ENCODE results near the gene TRIAP1.
A peak's percentile ranks its signal among the peaks of the same experiment; 100 is the strongest.

DNA sequence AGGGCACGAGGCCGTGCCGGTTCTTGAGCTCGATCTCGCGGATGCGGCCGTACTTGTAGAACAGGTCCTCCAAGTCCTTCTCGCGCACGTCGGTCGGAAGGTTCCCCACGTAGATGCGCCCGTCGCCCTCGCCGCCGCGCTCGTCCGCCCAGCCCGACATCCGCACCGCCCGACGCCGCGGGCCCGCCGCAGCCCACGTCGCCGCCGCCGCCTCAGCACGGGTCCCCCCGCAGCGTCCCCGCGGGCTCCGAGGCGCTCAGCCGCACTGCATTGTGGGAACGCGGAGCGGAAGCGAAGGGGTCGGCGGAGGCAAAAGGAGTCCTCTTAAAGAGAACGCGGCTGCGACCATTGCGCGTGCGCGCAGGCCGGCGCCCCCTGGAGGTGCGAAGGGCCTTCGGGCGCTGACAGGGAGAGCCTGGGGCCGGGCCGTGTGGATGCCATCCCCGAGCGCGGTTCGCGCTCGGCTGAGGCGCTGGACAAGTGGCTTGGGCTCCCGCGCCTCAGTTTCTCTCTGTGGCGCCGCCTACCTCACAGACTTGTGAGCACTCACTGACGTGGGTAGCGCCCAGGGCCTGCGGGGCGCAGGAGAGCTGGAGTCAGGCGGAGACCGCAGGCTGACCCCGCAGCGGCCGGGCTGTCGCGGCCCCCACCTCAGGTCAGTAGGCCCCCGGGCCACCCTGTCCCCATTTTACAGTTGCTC, 23.4 kb upstream of the TRIAP1 start, which contains the start of gene SRSF9:
- TF ChIP-seq, protein P1, sequence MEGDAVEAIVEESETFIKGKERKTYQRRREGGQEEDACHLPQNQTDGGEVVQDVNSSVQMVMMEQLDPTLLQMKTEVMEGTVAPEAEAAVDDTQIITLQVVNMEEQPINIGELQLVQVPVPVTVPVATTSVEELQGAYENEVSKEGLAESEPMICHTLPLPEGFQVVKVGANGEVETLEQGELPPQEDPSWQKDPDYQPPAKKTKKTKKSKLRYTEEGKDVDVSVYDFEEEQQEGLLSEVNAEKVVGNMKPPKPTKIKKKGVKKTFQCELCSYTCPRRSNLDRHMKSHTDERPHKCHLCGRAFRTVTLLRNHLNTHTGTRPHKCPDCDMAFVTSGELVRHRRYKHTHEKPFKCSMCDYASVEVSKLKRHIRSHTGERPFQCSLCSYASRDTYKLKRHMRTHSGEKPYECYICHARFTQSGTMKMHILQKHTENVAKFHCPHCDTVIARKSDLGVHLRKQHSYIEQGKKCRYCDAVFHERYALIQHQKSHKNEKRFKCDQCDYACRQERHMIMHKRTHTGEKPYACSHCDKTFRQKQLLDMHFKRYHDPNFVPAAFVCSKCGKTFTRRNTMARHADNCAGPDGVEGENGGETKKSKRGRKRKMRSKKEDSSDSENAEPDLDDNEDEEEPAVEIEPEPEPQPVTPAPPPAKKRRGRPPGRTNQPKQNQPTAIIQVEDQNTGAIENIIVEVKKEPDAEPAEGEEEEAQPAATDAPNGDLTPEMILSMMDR (IDR thresholded peaks at IDR 0.05) = peak; percentile 89 to 94 (median 94)
- TF ChIP-seq POLR2A (IDR thresholded peaks at IDR 0.05) = peak; percentile 76
- TF ChIP-seq EP300 (IDR thresholded peaks at IDR 0.05) = no peak
